PC-3 (cell line): ENCODE measurements around the gene MBLAC2. TPM values are rescaled to one million over a fixed set of nuclear protein-coding genes. Genes with fewer than 3 reads are reported as not detected.

Experiments
- ATAC-seq: fragments of 200-7000 bp; cut with Tn5 transposase; 2 replicates; pipeline ENCODE4 v1.9.1; 2020; ENCODE audit warnings: mild to moderate bottlenecking, moderate library complexity
- BruUV-seq: library from RNA; stranded (reverse); fragments of 400-500 nt; replicated peaks from 2 replicates; lab custom pipeline; 2021; lab: Mats Ljungman, UMichigan
- CTCF ChIA-PET: fragments of 300-600 bp; sonication (Branson Sonifier 250); formaldehyde crosslinking; loops from one replicate; lab custom pipeline; 2022; ENCODE audit warnings: antibody characterized with exemption; lab: Charles Lee
- POLR2A ChIA-PET: fragments of 300-600 bp; sonication (Branson Sonifier 250); formaldehyde crosslinking; loops from one replicate; lab custom pipeline; 2022; ENCODE audit warnings: antibody characterized with exemption; ENCODE audit not compliant: unreplicated experiment; lab: Charles Lee
- DNase-seq: peaks from one replicate; pipeline ENCODE4 v3.0.0-alpha.2; 2015
- H2AFZ ChIP-seq: fragments of 300-600 bp; sonication (generic); 2 replicates; pipeline ENCODE4 v1.6.0; 2016; ENCODE audit warnings: antibody characterized with exemption, low read length
- H3F3A ChIP-seq: fragments of 300-600 bp; sonication (generic); one replicate; pipeline ENCODE4 v1.6.0; 2017; ENCODE audit warnings: antibody characterized with exemption, low read length, control low read depth, mild to moderate bottlenecking; ENCODE audit not compliant: unreplicated experiment
- H3K27ac ChIP-seq: fragments of 300-600 bp; sonication (generic); 2 replicates; pipeline ENCODE4 v1.5.1; 2016; ENCODE audit warnings: mild to moderate bottlenecking, low read length
- H3K27me3 ChIP-seq: fragments of 300-600 bp; sonication (generic); 2 replicates; pipeline ENCODE4 v1.6.1; 2016; ENCODE audit warnings: low read length, mixed read lengths
- H3K36me3 ChIP-seq: fragments of 300-600 bp; sonication (generic); 2 replicates; pipeline ENCODE4 v1.6.1; 2016; ENCODE audit warnings: low read depth, mixed run types, low read length, mixed read lengths
- H3K4me1 ChIP-seq: fragments of 300-600 bp; sonication (generic); 2 replicates; pipeline ENCODE4 v1.5.1; 2016; ENCODE audit warnings: low read length; ENCODE audit not compliant: insufficient read depth
- H3K4me2 ChIP-seq: fragments of 300-600 bp; sonication (generic); 2 replicates; pipeline ENCODE4 v1.6.0; 2016; ENCODE audit warnings: low read length
- H3K4me3 ChIP-seq: fragments of 300-600 bp; sonication (generic); 2 replicates; pipeline ENCODE4 v1.5.1; 2016; ENCODE audit warnings: mild to moderate bottlenecking, low read length, mixed read lengths
- H3K79me2 ChIP-seq: fragments of 300-600 bp; sonication (generic); 2 replicates; pipeline ENCODE4 v1.6.1; 2017; ENCODE audit warnings: low read length, mixed read lengths
- H3K9ac ChIP-seq: fragments of 300-600 bp; sonication (generic); 2 replicates; pipeline ENCODE4 v1.6.0; 2016; ENCODE audit warnings: mild to moderate bottlenecking, low read length
- H3K9me2 ChIP-seq: fragments of 300-600 bp; sonication (generic); replicated peaks from 2 replicates; pipeline ENCODE4 v1.6.1; 2016; ENCODE audit warnings: mixed run types, low read length, mixed read lengths
- H3K9me3 ChIP-seq: fragments of 300-600 bp; sonication (generic); 2 replicates; pipeline ENCODE4 v1.6.1; 2016; ENCODE audit warnings: low read length, mixed read lengths
- H4K20me1 ChIP-seq: fragments of 300-600 bp; sonication (generic); 2 replicates; pipeline ENCODE4 v1.6.1; 2016; ENCODE audit warnings: low read length, mixed read lengths
- CTCF ChIP-seq: fragments of 300-600 bp; sonication (generic); conservative IDR thresholded peaks from 2 replicates; pipeline ENCODE4 v1.5.1; 2017; ENCODE audit warnings: antibody characterized with exemption, low read depth, mild to moderate bottlenecking, low read length
- EZH2 ChIP-seq: fragments of 300-600 bp; sonication (generic); IDR thresholded peaks from one replicate; pipeline ENCODE4 v1.6.1; 2017; ENCODE audit warnings: antibody characterized with exemption, mild to moderate bottlenecking, low read length; ENCODE audit not compliant: unreplicated experiment
- EZH2phosphoT487 ChIP-seq: fragments of 300-600 bp; sonication (generic); IDR thresholded peaks from 2 replicates; pipeline ENCODE4 v1.6.1; 2018; ENCODE audit warnings: mild to moderate bottlenecking, antibody characterized with exemption, low read length, borderline replicate concordance
- intact Hi-C: fragments of 100-400 bp; cut with micrococcal nuclease; formaldehyde crosslinking; loops from 2 replicates; pipeline ENCODE4 v1.9.0; 2023
- total RNA-seq: library from RNA; depleted of rRNA; stranded (reverse); fragments of >200 nt; gene quantifications from 2 replicates; pipeline ENCODE4 v1.2.3, GENCODE V29; 2014

MBLAC2 gene
- total RNA-seq, 1 experiment from 2014 or later: 7.8 TPM

GRCh38 chr5:90503596-90503995 is 29.0 kb upstream of the MBLAC2 start:
- peak overlapping the region; percentile 82 for H3K4me2 ChIP-seq
- H3K4me1 ChIP-seq: peaks cover 35% of the 10 kb centered on the region
- H3K79me2 ChIP-seq: no peaks in the 10 kb centered on the region
- POLR2A ChIA-PET: interaction anchor here (0.7 kb wide), 1 partner anchor 27 kb away, joined by 3 read pairs; no protein-coding TSS in a partner anchor
- peak overlapping the region; percentile 67 for H3K27ac ChIP-seq
- ATAC-seq (peak; percentile 81), DNase-seq (peak; percentile 65)
- H3F3A ChIP-seq: peaks cover 11% of the 10 kb centered on the region
- H2AFZ ChIP-seq: peak overlapping the region; percentile 60
- peak overlapping the region; percentile 34 for H3K4me3 ChIP-seq
- TF ChIP-seq EZH2: no peak
- TF ChIP-seq CTCF: no peak
- TF ChIP-seq EZH2phosphoT487: no peak
- H3K9ac ChIP-seq: peak overlapping the region; percentile 14
- H3K36me3 ChIP-seq: no peaks in the 10 kb centered on the region; the same call in 1 of the 2 replicates
- H3K9me2 ChIP-seq: no peaks in the 10 kb centered on the region
- H3K27me3 ChIP-seq: no peaks in the 10 kb centered on the region
- H3K9me3 ChIP-seq: no peaks in the 10 kb centered on the region
- BruUV-seq: no TSS peak
- H4K20me1 ChIP-seq: no peaks in the 10 kb centered on the region
- CTCF ChIA-PET: interaction anchor here (0.7 kb wide), 1 partner anchor 26 kb away, joined by 4 read pairs; the partner anchor contains the start of gene LYSMD3
- intact Hi-C loops: loop anchor here (2.0 kb wide), 1 partner anchor 23 kb away; no protein-coding TSS in a partner anchor

- Histone ChIP-seq H4K20me1 (no peaks in the 10 kb centered on the region), H3K9me3 (no peaks in the 10 kb centered on the region), H3K27ac (no peak overlapping the region), H3K4me2 (no peak overlapping the region), H3K79me2 (no peaks in the 10 kb centered on the region), H3K27me3 (no peaks in the 10 kb centered on the region), H3K36me3 (peaks cover 15% of the 10 kb centered on the region), H3K9me2 (no peaks in the 10 kb centered on the region), H3K4me1 (no peaks in the 10 kb centered on the region), H3K4me3 (no peak overlapping the region), H3K9ac (no peak overlapping the region), H2AFZ (no peak overlapping the region), H3F3A (no peaks in the 10 kb centered on the region)
- no TSS peak for BruUV-seq
- ChIA-PET POLR2A (no interaction called here), CTCF (no interaction called here)
- intact Hi-C loops: no loop called here
- DNase-seq (no peak), ATAC-seq (no peak)
- no peak for TF ChIP-seq EZH2phosphoT487
- no peak for TF ChIP-seq EZH2
Measured at GRCh38 chr5:90495146-90495545, 20.6 kb upstream of the MBLAC2 start.

GRCh38 chr5:90494043-90494442 is 19.5 kb upstream of the MBLAC2 start:
- Histone ChIP-seq H3K4me1 (no peaks in the 10 kb centered on the region), H3K9me2 (no peaks in the 10 kb centered on the region), H3F3A (no peaks in the 10 kb centered on the region), H3K9me3 (no peaks in the 10 kb centered on the region), H3K27me3 (no peaks in the 10 kb centered on the region), H3K36me3 (peaks cover 15% of the 10 kb centered on the region), H3K9ac (no peak overlapping the region), H4K20me1 (no peaks in the 10 kb centered on the region), H3K4me3 (no peak overlapping the region), H3K27ac (no peak overlapping the region), H3K79me2 (no peaks in the 10 kb centered on the region), H2AFZ (no peak overlapping the region), H3K4me2 (no peak overlapping the region)
- ATAC-seq (no peak), DNase-seq (no peak)
- intact Hi-C loops: no loop called here
- POLR2A ChIA-PET: no interaction called here
- CTCF ChIA-PET: no interaction called here
- TF ChIP-seq CTCF (no peak), EZH2 (no peak), EZH2phosphoT487 (no peak)
- BruUV-seq: no TSS peak
